GM18907 (cell line): Measurements from ENCODE around the gene KRTAP12-4.
"Not testable (repeated sequence)": the region's sequence is repeated elsewhere in the genome, so short reads cannot be mapped to it uniquely, and the experiment has no call there.

Source experiments
- ATAC-seq: cut with Tn5 transposase; IDR thresholded peaks from one replicate; pipeline ENCODE4 v1.9.1; 2021; ENCODE audit warnings: mild to moderate bottlenecking, moderate library complexity; ENCODE audit not compliant: unreplicated experiment

KRTAP12-4 gene

DNA sequence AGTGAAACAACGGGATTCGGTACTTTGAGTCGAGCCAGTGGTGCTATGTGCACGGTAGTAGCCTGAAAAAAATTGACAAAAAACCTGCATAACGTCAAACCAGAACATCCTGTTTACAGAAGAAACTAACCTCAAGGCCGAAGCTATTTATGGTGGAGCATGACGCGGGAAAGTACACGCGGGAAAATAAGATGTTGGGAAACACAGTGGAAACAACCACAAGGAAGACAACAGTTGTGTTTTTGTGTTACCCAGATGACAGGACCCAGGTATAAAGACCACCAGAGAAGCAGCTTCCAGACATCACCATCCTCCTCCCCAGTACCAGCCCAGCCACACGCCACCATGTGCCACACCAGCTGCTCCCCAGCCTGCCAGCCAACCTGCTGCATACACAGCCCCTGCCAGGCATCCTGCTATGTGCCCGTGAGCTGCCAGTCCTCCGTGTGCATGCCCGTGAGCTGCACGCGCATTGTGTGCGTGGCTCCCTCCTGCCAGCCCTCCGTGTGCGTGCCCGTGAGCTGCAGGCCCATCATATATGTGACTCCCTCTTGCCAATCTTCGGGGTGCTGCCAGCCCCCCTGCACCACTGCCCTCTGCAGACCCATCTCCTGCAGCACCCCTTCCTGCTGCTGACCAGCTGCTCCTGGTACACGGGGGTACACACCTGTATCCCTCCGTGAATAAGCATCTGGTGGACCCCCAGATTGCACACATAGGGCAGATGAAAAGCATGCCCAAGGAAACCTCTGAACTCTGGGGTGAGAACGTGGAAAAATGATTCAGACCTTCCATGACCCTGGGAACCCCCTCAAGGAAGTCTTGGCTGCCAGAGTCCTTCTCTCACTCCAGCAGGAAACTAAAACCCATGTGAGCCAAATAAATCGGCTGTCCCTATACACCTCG is 3.4 kb upstream of the KRTAP12-4 start, which contains the start of gene KRTAP12-3:
TSS of gene KRTAP12-3 (plus strand) at position 298 of the 906 bp plus-strand sequence. CDS start at position 346, 48 bp downstream.
- no peak for ATAC-seq

DNA sequence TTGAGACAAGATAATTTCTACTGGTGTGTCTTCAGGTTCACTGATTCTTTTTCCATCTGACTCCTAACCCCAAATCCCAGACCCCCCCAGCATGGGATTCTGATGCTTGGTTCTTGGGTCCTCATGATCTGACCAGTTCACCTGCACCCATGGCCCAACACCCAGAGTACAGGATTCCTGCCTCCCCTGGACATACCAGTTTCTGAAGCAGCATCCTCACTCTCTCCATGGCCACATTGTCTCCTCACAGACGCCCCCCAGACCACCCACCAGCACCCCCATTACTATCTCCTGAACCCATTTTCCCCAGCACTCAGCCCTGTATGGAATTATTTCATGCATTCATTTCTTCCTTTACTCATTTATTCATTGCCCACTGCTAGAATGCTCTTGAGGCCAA is 2.4 kb upstream of the KRTAP12-4 start:
- ATAC-seq: no peak

DNA sequence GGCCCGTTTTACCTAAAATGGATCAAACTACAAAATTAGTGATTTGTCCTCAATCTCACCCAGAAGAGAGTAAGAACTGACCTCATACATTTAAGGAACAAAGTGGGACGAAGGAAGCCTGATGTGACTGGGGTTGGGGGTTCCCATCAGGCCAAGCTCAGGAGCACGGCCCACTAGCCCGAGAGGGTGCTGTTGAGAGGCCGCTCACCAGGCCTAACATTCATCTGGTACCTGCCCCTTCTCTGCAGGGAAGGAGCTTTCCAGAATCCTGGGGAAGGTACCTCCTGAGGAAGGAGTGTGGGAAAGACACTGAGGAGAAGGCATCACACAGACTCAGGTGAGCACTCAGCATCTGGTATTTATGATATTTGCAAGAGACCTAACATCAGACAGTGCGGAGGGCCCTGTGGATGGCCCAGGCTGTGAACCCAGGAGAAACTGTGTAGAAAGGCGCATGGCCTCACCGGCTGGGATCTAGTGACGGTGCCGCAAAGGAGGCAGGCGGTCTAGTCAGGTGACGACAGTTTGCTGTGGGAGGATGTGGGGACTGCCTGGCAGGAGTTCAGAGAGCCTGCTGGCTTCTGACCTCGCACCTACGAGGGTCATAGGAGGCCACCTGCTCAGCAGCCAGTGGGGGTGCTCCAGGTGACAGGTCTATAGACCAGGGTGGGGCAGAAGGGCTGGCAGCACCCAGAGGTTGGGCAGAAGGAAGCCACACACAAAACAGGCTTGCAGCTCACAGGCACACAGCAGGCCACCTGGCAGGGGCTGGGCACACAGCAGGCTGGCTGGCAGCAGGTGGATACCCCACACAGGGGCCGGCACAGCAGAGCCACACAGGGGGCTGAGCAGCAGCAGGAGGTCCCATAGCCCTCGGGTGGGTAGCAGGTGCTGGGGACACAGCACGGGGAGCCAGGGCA is 543 bp downstream of the KRTAP12-4 start:
- ATAC-seq: no peak

DNA sequence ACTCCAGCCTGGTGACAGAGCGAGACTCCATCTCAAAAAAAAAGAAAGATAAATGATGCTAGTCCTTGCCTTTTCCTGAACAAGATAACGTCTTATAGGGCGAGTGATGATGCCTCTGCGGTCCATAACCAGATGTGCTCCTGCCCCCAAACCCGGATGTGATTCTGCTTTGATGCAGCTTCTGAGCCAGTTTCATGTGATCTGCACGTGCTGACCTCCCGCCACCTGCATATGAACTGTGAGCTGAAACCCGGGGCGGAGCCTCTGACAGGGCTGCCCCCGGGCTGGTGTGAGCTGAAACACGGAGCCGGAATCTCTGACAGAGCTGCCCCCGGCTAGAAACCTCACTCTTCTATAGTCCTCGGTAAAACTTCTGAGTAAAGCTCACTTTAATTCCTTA is 1.3 kb downstream of the KRTAP12-4 start:
- no peak for ATAC-seq

DNA sequence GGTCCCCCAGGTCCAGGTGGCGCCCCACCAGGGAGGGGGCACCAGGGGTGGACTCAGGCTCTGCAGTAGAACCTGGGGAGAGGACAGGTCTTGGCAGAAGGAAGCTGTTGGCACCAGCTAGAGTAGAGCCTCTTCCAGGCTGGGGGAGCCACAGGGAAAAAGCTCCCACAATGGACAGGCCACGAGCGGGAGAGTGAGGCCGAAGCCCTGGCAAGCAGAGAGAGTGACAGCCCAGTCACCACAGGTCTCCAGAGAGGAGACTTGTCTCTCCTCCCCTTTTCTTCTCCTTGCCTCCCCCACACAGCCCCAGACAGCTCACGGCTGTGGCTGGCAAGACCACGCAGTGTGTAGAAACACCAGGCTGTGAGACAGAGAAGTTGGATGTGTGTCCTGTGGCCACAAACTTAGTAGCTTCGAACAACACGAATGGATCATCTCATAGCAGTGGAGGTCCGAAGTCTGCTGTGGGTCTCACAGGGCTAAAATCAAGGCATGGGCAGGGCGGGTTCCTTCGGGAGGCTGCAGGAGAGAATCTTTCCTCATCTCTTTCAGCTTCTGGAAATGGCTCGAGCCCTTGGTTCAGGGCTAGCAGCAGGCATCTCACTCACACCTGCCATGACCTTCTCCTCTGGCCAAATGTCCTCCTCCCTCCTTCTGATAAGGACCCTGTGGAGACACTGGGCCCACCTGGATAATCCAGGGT is 3.3 kb downstream of the KRTAP12-4 start:
- no peak for ATAC-seq

DNA sequence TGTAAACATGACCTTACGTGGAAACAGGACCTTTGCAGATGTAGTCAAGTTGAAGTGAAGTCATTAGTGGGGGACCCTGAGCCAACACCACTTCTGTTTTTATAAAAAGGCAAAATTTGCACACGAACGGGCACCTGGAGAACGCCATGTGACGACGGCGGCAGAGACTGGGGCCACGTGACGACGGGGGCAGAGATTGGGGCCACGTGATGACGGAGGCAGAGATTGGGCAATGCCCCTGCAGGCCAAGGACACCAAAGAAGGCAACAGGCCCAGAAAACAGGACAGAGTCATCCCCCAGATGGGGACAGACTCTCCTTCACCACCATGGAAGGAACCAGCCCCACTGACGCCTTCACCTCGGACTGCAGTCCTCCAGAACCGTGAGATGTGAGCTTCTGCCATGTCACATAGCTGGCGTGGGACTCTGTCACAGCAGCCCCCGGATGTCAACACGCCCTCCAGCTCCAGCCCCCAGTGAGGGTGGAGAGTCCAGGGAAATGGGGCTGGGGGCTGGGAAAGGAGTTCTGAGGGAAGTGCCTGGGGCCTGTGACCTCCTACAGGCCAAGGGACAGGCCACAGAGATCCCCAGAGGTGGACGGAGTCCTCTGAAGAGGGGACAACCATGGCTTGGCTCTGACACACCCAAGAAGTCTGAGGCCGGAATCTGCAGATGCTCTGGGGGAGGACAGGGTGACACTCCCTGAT is 4.0 kb downstream of the KRTAP12-4 start:
- ATAC-seq: no peak

DNA sequence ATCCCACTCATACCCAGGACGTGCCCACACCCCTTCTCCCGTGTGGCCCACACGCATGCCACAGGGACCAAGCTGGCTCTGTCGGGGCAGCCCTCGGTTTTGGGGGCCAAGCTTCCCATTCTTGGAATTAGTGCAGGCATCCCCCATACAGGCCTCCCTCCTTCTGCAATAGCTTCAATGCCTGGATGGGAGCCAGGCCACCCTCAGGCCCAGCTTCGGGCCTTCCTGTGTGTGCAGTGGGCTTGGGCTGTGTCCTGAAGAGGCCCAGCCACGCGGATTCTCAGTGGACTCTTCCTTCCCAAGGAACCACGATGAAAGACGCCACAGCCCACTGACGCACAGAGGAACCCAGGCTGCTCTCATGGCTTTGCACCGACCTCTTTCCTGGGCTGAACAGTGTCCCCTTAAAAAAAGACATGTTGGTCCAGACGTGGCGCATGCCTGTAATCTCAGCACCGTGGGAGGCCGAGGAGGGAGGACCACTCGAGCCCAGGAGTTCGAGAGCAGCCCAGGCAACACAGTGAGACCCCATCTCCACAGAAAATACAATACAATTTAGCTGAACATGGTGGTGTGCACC is 4.8 kb downstream of the KRTAP12-4 start:
- ATAC-seq: no peak

DNA sequence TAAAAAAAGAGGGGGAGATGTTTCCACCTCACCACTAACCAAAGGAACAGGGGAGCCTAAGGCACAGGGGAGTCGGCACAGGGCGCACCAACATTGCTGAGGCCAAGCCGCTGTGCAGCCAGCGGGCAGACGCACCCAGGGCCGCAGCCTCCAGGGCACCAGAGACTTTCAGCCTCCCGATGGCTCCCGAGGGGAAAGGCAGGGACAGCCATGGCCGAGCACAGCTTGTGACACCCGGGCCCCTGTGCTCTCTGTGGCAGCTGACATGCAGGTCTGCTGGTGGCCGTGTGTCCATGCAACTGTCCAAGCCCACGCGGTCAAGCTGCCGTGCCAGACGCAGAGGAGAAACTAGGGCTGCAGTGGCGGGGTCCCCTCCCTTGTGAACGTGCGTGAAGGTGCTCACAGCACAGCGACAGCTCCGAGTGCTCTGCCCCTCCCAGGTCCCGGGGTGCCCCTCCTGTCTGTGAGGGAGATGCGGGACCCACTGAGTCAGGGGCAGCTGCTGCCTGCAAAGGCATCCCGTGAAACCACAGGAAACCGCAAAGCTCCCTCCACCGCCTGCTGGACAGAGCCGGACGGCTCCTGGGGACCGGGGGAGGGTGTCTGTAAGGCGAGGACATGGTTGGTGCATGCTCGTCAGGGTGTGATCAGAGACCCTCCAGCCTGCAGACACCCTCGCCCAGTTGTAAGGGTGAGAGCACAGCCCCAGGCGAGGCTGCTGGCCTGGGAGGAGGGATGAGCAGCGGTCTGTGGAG is 5.7 kb downstream of the KRTAP12-4 start:
- no peak for ATAC-seq

DNA sequence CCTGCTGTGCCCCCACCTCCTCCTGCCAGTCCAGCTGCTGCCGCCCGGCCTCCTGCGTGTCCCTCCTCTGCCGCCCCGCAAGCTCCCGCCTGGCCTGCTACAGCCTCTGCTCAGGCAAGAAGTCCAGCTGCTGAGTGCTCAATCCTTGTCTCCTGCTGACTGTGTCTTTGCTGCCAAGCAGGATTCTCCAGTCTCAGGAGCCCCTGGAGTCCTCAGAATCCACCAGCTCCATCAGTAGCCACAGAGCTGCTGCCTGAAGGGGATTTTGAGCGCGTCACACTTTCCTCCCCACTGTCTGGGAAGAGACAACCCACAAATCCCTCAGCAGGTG is 7.3 kb downstream of the KRTAP12-4 start:
- no peak for ATAC-seq

DNA sequence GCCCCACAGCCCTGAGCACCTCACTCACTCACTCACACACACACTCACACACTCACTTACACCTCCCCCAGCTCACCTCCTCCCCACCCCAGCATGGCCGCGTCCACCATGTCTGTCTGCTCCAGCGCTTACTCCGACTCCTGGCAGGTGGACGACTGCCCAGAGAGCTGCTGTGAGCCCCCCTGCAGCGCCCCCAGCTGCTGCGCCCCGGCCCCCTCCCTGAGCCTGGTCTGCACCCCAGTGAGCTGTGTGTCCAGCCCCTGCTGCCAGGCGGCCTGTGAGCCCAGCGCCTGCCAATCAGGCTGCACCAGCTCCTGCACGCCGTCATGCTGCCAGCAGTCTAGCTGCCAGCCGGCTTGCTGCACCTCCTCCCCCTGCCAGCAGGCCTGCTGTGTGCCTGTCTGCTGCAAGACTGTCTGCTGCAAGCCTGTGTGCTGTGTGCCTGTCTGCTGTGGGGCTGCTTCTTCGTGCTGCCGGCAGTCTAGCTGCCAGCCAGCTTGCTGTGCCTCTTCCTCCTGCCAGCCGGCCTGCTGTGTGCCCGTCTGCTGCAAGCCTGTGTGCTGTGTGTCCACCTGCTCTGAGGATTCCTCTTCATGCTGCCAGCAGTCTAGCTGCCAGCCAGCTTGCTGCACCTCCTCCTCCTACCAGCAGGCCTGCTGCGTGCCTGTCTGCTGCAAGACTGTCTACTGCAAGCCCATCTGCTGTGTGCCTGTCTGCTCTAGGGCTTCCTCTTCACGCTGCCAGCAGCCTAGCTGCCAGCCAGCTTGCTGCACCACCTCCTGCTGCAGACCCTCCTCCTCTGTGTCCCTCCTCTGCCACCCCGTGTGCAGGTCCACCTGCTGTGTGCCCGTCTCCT is 7.9 kb downstream of the KRTAP12-4 start, which contains the start of gene KRTAP10-11:
TSS of gene KRTAP10-11 (plus strand) at position 49 of the 856 bp plus-strand sequence. CDS start at position 94, 45 bp downstream.
- not testable (repeated sequence) for ATAC-seq

DNA sequence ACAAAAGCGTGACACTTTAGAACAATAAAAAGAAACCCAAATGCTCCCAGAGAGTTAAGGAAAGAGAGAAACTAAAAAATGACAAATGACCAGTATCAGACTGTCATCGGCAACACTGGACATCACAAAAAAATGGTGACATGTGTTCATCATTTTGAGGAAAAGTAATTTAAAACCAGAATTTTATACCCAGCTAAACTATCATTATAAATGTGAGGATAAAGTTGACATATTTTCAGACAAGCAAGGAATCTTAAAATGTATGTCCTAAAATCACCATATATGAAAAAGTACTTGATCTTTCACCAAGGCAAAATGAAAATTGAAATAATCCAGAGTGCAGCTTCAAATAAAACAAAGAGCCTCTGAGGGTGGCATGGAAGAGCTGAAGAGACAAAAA is 9.6 kb downstream of the KRTAP12-4 start:
- no peak for ATAC-seq

DNA sequence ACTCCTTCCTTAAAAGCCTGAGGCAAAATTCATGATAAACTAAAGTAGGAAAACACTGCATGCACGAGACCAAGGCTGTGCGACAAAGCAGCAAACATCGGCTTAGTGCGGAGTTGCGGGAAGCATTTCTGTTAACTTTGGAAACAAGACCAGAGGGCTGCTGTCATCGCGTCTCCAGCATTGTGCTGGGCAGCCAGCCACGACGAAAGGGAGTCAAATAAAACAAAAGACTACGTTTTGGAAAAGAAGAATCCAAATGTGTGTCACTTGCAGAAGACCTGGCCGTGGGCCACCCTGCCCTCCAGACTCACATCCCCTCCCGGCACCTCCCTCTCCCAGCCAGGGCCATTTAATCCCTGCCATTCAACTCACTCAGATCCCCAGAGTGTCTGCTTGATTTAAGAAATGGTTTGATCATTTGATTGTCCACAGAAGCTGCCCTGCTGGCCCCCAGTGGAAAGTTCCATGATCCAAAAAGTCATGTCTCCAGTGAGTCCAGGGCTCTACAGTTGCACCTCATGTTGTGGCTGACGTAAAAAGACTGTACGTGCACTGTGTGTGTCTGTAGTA is 10.6 kb downstream of the KRTAP12-4 start:
- no peak for ATAC-seq

DNA sequence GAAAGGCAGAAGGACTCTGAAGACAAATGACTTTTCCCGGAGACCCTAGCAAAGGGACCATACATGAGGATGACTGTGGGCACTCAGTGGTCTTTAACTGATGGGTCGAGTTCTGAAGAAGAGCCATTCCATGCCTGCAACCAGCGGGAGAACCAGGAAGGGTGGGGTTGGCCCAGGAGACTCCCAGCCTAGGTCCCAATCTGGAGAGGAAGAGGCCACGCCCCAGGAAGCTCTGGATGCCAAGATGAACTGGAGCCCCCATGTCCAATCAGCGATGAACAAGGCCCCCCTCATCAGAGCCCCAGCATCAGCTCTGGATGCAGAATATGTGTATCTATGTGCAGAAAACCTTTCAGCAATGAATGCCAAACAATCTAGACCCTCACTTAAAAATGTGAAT is 13.7 kb downstream of the KRTAP12-4 start:
- no peak for ATAC-seq

DNA sequence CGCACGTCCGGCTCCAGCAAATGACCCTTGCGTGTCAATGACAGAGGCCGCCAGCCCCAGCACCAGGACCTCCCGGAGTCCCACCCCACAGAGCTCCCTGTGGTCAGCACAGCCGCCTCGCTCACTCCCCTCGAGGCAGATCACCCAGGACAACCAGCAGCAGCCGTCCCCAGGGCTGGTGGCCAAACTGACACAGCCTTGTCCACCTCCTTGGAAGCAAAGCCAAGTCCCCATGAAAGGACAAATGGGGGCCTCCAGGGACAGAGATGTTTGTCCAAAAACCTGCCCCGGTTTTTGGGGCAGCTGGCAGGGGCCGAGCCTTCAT is 15.2 kb downstream of the KRTAP12-4 start:
- no peak for ATAC-seq

DNA sequence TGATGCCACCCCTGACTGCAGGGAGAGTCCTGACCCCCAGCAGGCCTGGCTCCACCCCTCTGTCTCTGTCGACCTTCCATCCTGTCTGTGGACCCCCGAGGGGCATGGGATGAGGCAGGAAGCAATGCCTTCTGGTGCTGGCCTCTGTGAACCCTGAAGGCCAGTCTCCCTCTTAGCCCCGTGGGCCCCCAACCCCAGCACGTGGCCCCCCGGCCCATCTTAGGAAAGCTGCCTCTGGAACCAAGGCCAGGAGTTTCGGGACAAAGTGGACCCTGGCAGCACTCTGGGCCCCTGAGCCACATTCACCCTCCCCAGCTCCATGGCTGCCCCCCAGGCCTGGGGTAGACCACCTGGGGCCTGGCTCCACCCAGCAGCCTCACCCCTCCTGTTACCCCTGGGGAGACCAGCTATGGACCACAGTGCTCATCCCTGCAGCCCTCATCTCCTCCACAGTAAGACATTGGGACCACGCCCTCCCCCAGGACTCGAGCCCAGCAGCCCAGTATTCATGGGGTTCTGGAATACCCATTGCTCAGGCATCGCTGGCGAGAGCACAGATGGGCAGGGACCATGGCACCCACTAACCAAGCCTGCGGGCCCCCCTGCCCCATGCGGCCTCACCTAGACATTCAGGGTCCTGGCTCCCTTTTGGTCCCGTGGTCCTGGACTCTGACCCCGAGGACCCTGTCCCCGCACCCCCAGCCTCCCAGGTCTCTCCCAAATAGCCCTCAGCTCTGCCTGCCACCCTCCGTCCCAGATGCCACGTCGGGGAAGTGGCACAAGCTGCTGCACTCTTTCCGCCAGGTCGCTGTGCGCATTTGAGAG is 15.7 kb downstream of the KRTAP12-4 start:
- ATAC-seq: not testable (repeated sequence)

DNA sequence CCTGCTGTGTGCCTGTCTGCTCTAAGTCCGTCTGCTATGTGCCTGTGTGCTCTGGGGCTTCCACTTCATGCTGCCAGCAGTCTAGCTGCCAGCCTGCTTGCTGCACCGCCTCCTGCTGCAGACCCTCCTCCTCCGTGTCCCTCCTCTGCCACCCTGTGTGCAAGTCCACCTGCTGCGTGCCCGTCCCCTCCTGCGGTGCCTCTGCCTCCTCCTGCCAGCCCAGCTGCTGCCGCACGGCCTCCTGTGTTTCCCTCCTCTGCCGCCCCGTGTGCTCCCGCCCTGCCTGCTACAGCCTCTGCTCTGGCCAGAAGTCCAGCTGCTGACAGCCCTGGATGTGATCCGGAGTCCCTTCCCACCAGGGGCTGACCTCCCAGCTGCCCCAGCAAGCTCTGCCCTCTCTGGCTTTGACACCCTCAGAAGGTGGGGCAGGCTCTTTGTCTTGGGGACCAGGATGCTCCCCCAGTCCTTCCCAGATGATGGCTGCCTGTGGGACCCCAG is 16.6 kb downstream of the KRTAP12-4 start:
- ATAC-seq: not testable (repeated sequence)
